HG02852 (cell line): Measurements from ENCODE around the gene ANKS1A.

Experiments used
- ATAC-seq: cut with Tn5 transposase; IDR thresholded peaks from one replicate; pipeline ENCODE4 v1.9.1; 2021; ENCODE audit warnings: mild to moderate bottlenecking, moderate library complexity; ENCODE audit not compliant: unreplicated experiment

ANKS1A gene

DNA sequence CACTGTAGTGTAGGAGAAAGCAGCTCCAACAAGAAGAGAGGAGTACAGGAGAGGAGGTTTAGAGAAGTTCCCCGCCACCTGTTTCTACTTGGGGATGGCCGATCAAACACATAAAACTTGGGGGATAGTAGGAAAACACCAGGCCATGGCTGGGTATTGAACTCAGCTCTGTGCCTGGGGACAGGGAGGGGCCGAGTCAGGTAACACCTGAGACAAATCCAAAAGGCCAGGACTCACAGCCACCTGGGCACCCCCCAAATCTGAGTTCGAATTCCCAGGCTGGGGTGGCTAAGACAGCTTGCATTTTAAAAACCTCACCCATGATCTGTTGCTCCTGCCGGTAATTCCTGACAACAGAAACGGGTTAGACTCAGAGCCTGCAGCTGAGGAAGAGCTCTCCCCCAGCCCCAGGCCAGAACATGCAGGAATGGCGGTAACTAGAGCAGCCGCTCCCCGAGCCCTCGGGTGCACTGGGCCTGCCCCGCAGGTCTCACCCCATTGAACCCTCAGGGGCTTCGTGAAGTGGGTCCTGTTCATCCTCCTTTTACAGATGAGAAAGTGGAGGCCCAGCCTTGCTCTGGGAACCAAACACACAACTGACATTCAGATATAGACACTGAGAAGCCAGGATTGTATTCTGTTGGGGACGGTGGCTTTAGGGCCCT, 191.1 kb downstream of the ANKS1A start:
- no peak for ATAC-seq

DNA sequence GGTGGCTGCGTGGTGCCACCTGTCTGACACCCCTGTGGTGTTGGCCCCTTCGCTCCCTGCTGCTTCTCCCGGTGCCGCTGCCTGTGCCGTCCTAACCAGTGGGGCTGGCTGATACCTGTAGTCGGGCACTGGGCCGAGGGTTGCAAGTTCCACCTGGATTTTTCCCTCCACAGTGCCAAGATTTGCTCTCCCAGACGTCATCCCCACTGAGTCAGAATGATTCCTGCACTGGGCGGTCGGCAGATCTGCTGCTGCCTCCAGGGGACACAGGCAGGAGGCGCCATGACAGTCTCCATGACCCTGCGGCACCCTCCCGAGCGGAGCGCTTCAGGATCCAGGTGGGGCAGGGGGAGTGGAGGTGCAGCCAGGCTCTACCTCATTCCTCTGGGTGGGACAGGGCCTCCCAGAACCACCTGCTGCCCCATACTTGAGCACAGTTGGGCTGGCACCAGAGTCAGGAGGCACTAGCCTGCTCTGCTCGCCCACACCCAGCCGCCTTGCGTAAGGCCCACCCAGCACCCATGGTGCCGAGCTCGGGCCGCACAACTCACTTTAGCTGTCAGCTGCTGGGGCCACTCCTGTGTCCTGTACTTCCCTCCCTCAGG, 191.9 kb downstream of the ANKS1A start:
- ATAC-seq, result no peak

DNA sequence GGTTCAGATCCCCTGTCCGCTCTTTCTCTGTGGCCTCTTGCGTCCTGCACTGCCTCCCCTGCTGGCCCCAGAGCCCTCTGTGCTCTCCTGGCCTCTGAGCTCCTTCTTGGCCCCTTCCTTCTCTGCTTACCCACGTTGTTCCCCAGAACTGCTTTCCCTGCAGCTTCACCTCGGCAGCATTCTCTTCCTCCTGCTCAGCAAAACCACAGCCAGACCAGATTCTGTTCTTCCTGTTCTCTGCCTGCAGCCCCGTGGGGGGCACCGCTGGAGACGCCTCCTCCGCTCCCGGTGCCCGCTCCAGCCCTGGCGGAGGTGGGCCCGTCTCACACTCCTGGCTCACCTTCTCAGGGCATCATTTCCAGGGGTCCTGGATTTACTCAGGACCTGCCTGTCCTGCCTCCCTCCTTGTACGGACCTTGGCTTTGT, 192.4 kb downstream of the ANKS1A start:
- ATAC-seq, result no peak

DNA sequence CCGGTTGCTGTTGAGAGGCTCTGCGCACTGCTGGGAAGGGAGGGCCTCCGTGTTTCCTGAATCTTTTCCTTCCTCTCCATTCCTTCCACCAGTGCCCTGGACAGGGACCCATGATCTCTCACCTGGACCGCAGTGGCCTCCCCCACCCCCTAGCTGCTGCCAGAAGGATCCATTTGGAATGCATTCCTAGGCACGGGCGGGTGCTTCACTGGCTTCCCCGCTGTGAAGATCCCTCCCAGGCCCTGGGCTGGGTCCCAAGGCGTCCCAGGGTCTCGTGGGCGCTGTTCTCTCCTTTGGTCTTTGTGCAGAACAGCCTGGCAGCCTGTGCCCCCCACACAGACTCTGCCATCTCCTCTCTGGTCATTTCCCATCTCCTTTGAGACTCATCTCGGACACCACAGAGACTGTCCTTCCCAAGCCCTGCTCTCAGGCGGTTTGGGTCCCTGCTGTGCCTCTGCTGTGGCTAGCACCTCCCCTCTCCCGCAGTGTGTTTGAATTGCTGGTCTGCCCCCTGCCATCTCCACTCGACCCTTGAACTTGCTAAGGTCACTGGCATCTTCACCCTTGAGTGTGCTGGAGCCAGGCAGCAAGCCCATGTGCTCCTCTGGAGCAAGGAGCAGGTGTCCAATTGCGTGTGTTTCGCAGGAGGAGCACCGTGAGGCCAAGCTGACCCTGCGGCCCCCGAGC, 193.1 kb downstream of the ANKS1A start:
- no peak for ATAC-seq

DNA sequence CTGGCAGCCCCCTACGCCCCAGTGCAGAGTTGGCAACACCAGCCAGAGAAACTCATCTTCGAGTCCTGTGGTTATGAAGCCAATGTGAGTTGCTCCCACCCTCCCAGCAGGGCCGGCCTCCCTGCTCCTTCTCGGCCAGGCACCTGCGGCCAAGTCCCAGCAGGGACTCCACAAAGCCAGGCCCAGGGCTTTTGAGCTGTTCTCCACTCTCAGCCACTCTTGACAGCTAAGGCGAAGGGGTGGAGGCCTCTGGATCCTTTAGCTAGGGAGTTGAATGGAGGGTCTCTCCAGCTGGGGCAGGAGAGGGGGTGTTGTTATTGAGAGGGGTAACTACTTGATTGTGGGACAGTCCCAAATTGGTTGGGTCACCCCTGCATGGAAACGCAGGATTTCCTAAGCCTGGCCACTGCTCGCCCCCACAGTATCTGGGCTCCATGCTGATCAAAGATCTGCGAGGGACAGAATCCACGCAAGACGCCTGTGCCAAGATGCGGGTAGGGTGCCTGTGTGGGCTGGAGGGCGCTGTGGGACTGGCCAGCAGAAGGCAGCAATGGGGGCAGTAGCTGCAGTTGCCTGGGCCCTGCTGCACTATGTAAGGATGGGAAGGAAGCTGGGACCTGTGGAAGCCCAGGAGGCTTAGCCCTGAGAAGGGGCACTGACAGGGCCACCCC, 193.8 kb downstream of the ANKS1A start:
- no peak for ATAC-seq

DNA sequence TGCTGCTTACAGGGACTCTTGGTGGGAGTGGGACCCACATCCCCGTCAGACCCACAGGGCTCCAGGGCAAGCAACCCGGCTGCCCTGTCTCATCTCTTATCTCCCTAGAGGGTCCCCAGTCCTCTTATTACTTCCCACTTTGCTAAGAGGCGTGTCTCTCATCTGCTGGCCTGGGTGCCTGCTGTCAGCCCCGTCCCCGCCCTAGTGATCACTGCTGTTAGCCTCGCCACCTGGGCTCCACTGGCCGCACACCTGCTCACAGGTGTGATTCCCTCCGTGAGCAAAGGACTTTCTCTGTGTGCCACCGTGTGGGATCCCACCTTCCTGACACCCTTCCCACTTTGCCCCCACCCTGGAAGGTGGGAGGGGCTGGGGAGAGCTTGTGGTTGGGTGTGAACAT, 194.5 kb downstream of the ANKS1A start:
- no peak for ATAC-seq

DNA sequence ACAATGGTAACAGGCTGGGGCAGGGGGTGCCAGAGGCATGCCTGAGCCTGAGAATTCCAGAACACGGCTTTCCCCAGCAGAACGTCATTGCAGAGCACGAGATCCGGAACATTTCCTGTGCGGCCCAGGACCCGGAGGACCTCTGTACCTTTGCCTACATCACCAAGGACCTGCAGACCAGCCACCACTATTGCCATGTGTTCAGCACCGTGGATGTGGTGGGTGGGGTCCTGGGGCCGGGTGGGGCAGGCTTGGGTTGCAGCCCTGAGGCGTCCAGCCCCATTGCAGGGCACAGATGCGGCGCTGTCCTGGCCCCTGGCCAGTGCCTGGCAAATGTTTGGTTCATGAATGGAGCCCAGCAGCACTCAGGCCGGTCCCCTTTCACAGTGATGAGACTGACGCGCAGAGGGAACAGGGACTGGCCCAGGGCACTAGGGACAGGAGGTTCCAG, 195.0 kb downstream of the ANKS1A start:
- no peak for ATAC-seq

DNA sequence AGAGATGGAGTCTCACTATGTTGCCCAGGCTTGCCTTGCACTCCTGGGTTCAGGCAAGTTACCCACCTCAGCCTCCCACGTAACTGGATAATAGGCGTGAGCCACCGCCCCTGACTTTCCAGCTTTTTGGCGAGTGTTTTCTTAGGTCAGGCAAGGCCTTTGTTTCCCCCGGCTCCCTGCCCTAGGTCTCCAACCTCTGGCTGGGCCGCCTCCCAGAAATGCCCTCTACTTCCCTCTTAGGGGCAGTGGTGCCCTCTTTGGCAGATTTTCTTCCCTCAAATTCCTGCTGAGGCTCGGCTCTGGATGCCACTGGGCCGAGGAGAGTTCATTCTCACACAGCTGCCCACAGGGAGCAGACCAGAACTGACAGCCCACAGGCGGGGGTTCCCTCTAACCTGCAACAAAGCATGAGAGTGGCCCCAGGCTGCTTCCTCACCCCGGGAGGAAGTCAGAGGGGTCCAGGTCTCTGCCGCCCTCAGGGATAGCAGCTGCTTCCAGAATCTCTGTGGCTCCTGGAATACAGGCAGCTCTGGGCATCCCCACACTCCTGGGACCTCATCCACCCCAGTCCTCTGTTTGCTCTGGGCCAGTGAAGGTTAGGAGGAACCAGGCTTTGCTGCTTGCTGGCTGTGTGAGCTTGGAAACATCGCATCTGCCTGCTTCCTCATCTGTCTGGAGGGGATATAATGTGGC, 195.6 kb downstream of the ANKS1A start:
- no peak for ATAC-seq

DNA sequence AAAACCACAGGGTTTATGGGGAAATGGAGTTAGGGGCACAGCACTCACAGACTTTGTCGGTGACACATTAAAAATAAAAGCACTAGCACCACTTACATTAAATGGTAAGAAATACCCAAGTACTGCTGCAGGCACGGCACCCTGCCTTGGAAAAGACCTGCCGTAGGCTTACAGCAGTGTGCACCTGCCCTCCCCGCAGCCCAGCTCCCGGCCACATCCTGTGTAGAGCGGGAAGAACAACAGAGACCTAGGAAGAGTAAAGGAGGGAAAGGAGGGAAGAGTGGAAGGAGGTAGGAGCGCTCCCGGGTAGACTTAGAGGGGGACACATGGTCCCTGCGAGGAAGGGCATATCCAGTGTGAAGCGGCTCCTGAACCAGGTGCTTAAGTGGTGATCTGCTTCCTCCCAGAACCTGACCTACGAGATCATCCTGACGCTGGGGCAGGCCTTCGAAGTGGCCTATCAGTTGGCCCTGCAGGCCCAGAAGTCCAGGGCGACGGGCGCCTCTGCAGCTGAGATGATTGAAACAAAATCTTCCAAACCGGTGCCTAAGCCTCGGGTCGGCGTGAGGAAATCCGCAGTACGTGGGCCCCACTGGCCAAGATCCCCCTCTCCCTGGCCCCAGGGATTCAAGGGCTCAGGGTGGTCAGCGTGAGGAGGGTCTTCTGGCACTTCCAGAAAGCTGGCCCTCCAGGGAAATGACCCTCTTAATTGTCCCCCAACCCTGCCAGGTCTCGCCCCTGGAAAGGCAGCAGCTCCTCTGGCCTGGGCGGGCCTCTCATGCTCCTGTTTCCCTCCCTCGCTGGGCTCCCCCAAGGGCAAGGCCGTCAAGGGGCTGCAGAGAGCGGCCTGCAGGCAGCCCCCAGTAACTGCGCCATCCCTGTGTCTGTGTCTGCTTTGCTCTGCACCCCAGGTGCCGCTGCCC, 196.6 kb downstream of the ANKS1A start:
- ATAC-seq, result no peak

DNA sequence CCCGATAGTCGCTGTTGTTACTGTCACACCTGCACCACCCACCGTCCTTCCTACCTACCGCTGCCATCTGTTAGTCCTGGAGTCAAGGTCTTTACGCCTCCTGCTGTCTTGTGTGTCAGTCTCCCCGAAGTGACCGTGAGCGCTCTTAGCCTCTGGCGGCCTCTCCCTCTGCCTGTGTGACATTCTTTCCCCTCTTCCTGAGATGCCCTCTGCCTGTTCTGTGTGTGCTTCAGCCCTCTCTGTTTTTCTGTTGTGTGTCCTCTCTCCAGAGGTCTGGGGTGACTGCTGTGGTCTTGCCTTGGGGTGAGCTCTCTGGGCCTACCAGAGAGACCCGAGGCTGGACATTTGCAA, 197.2 kb downstream of the ANKS1A start:
- ATAC-seq, result no peak

DNA sequence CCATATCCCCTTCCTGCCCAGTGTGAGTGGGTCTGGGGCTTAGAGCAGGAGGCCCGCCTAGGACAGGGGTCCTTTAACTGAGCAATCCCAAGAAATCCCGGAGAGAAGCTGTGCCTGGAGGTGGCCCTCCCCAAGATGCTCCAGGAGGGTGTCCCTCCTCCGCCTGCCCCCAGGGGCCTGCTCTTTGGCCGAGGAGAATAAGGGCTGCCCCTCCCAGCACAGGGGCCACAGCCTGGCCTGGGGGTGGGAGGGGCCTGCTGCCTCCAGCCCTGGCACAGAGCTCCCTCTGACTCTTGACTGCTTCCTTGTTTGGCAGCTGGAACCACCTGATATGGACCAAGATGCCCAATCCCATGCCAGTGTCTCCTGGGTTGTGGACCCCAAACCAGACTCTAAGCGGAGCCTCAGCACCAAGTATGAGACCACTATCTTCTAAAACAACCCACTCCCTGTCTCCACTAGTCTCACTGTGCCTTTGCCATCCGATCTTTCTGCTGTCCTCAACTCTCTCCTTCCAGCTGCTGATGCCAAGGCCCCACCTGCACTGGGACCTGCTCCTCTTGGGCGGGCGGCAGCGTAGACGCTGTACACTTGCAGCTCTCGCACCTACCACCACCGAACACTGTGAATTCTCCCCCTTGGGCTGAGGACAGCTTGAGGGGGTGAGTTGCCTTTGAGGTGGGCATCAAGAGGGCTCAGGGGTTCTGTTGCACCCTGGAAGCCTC, 197.7 kb downstream of the ANKS1A start:
- ATAC-seq, result no peak

DNA sequence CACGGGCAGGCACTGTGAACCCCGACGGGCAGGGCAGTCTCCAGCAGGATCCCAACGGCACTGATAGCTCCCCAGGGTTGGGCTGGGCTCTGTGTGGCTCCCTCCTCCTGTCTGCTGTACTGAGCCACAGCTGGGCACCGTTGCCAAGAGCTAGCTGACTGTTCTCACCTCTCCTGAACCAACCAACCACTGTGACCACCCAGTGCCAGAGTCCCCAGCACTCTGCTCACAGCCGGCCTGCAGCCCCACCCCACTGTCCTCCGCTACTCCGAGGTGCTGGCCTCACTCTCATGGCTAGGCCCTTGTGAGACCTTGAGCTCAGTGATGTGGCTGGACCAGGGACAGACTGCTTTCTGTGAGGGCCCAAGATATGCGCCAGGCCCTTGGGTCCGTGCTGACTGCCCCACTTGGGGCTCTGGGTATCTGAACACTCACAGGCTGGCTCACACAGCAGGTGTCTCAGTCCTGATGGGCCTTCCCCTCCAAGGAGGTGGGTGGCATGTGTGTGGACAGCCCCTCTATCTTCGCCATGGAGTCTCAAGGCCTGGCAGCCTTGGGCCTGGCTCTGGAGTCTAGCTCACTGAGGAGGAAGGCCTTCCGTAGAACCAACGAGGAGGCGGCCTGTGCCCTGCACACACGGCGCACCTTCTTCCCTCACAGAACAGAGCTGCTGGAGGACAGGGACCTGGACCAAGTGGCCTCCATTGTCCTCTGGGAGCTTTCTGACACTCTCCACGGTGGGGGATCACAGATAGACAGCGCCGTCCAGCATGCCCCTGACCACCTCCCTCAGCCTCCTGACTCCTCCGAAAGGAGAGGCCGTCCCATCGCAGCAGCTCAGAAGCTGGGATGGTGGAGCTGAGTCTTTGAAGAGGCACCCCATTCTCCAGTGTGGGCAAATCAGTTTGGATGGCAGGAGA, 198.6 kb downstream of the ANKS1A start:
- ATAC-seq, result no peak

DNA sequence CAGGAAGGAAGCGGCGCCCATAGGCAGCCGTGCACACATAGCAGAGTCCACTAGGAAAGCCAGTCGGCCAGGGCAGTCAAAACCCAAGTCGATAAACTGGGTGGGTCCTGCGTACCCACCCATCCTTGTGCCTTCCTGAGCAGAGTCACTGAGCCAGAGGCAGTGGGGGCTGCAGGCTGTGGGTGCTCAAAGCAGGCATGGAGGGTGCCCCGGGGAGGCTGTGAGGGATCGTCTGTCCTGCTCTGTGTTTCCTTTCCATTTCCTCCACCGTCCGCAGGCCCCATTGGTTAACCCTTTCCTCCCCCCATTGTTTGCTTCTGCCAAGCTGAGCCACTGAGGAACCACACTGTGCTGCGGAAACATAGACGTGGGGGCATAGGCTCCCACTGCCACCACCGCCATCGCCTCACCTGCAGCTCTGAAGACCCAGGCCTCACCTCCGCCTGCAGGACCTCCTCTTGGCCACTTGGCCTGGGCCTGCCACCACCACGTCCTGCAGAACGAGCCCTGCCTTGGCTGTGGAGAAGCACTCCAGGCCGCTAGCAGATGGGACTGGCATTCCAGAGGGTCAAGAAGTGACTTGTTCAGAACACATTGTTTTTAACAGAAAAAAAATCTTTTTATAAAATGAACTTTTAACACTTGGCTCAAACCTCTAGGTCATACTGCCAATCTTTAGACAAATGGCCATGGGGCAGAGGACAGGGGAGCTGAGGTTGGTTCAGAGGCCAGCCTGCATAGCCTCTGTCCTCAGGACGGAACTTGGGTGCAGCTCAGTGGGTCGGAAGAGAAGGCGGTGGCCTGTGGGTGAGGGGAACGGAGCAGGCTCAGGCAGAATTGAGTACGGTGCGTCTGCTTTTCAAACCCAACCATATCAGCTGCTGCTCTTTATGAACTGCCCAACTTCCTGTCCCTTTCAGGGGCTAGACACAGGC, 199.5 kb downstream of the ANKS1A start:
- no peak for ATAC-seq

DNA sequence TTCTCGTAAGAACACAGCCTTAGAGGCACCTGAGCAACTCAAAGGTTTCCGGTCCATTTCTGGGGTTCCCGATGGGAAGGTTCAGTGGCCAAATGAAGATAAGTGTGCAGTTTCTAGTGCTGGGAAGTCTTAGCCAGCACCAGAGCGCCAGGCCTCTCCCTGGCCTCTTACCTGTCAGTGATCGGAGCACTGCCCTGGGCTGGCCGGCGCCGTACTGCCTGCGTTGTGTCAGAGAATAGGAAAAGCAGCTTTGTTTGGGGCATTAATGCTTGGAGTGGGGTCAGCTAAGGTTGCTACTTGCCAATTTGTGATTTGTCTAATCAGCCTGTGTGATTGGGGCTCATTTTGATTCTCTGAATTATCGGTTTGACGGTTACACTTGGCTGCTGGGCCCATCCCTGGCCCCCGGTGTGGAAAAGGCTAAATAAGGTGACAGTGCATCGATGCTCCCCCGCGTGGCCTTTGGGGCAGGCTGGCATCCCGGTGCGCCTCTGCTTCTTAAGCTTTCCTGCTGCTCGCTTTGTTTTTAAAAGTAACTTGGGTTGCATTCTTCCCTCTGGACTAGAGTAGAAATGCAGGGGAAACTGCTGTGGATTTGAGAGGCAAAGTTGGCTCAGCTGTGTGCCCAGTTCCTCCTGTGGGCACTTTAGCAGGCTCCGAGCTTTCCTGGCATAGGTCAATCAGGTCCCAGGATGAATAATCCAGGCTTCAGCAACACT, 200.3 kb downstream of the ANKS1A start:
- ATAC-seq, result no peak

DNA sequence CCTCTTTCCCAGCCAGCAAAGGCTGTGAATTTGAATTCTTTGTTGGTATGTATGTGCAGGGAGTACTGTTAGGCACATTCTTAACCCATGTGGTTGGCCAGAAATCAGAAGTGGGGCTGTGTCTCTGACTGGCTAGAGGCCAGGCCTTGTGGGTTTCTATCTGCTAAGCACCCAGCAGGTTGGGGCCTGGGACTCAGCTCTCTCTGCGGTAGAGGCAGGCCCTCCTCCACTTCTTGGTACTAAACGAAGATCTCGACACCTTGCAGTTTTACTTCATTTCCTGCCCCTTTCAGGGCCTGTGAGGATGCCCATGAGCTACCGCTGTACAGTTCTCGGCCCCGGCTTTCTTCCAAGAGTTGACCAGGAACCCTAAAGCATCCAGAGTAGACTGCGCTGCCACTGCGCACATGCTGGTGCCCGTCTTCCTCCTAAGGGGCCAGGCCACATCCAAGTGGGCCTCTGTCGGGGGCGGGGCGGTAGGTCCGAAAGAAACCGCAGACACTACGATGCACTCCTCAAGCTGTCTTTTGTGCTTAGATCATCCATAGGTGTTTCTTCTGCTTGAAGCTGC, 201.0 kb downstream of the ANKS1A start:
- no peak for ATAC-seq

DNA sequence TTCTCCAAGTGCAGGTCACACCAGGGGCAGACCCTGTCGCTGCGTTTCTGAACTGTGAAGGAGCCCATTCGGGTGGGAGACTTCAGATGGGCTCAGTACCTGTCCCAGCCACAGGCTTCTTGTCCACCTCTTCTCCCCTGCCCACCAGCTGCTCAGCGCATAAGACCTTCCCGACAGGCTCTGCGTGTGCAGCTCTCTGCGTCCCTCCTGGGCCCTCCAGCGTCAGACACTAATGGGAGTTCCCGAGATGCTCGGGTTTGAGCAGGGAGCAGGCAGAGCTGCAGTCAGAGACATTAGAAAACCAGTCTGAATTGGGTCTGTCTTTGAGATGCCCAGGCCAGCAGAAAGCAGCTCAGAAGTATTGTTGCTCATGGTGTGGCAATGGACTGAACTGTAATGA, 201.7 kb downstream of the ANKS1A start:
- ATAC-seq, result no peak
